GM18907 (cell line): ENCODE data around the gene COL7A1.
"Not testable (repeated sequence)": the region's sequence is repeated elsewhere in the genome, so short reads cannot be mapped to it uniquely, and the experiment has no call there.

Source experiments
- ATAC-seq: cut with Tn5 transposase; IDR thresholded peaks from one replicate; pipeline ENCODE4 v1.9.1; 2021; ENCODE audit warnings: mild to moderate bottlenecking, moderate library complexity; ENCODE audit not compliant: unreplicated experiment

Gene COL7A1

GRCh38 chr3:48546203-48546829 is 48.8 kb downstream of the COL7A1 start:
- no peak for ATAC-seq

GRCh38 chr3:48544141-48544540 is 51.0 kb downstream of the COL7A1 start:
- no peak for ATAC-seq

GRCh38 chr3:48543271-48543866 is 51.8 kb downstream of the COL7A1 start:
- no peak for ATAC-seq

GRCh38 chr3:48538451-48538850 is 56.7 kb downstream of the COL7A1 start:
- ATAC-seq: no peak

GRCh38 chr3:48536785-48537184 is 58.3 kb downstream of the COL7A1 start:
- no peak for ATAC-seq

GRCh38 chr3:48536116-48536515 is 59.0 kb downstream of the COL7A1 start:
- ATAC-seq: no peak

- no peak for ATAC-seq
These were observed 59.6 kb downstream of the COL7A1 start for GRCh38 chr3:48535578-48535977.

- ATAC-seq: no peak
These were observed 62.2 kb downstream of the COL7A1 start for GRCh38 chr3:48532977-48533337.

- ATAC-seq: no peak
These were observed 62.7 kb downstream of the COL7A1 start for GRCh38 chr3:48532271-48532976.

GRCh38 chr3:48530701-48531100 is 64.4 kb downstream of the COL7A1 start:
- ATAC-seq: not testable (repeated sequence)

- no peak for ATAC-seq
These were observed 66.4 kb downstream of the COL7A1 start for GRCh38 chr3:48528754-48529153.

- ATAC-seq: no peak
These were observed 67.1 kb downstream of the COL7A1 start for GRCh38 chr3:48528048-48528447.

- ATAC-seq: no peak
These were observed 70.2 kb downstream of the COL7A1 start for GRCh38 chr3:48524970-48525369.

GRCh38 chr3:48521635-48522034 is 73.5 kb downstream of the COL7A1 start:
- no peak for ATAC-seq

- ATAC-seq: no peak
These were observed 75.9 kb downstream of the COL7A1 start for GRCh38 chr3:48519277-48519643.

GRCh38 chr3:48518638-48519276 is 76.4 kb downstream of the COL7A1 start:
- ATAC-seq: no peak

GRCh38 chr3:48518069-48518468 is 77.1 kb downstream of the COL7A1 start:
- no peak for ATAC-seq

- no peak for ATAC-seq
These were observed 78.6 kb downstream of the COL7A1 start for GRCh38 chr3:48516571-48516970.

GRCh38 chr3:48514431-48515227 is 80.5 kb downstream of the COL7A1 start:
- no peak for ATAC-seq
